ENCODE measurements around the gene TEX264.
"Not testable (repeated sequence)": the region's sequence is repeated elsewhere in the genome, so short reads cannot be mapped to it uniquely, and the experiment has no call there.

The TEX264 gene, protein sequence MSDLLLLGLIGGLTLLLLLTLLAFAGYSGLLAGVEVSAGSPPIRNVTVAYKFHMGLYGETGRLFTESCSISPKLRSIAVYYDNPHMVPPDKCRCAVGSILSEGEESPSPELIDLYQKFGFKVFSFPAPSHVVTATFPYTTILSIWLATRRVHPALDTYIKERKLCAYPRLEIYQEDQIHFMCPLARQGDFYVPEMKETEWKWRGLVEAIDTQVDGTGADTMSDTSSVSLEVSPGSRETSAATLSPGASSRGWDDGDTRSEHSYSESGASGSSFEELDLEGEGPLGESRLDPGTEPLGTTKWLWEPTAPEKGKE

GRCh38 chr3:51670823-51671733 lies at the start of gene TEX264:
Gene TEX264, plus strand, starts transcription at chr3:51671252. Its CDS starts 3,053 bp downstream, at chr3:51674305.
- DNase-seq (ENCODE audit: low read depth) = peak; percentile 86

- no peak for DNase-seq (ENCODE audit: low read depth)
Observed at GRCh38 chr3:51622413-51622812, 48.6 kb upstream of the TEX264 start.

- no peak for DNase-seq (ENCODE audit: low read depth)
Observed at GRCh38 chr3:51622868-51623267, 48.2 kb upstream of the TEX264 start.

DNA sequence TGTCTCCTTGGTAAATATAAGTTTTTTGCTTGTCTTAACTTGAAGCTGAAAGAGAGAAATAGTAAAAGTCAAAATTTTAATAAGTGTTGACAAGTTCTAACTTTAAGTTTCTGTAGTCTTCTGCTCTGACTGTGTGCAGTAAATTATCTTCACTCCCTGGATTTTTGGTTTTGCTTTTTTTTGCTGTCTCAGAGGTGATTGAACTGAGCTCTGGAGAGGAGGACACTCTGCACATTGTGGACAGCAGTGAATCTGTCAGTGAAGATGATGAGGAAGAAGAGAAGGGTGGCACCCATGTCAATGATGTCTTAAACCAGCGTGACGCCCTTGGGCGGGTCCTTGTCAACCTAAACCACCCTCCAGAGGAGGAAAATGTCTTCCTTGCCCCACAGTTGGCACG lies 40.5 kb upstream of the TEX264 start:
- no peak for DNase-seq (ENCODE audit: low read depth)

DNA sequence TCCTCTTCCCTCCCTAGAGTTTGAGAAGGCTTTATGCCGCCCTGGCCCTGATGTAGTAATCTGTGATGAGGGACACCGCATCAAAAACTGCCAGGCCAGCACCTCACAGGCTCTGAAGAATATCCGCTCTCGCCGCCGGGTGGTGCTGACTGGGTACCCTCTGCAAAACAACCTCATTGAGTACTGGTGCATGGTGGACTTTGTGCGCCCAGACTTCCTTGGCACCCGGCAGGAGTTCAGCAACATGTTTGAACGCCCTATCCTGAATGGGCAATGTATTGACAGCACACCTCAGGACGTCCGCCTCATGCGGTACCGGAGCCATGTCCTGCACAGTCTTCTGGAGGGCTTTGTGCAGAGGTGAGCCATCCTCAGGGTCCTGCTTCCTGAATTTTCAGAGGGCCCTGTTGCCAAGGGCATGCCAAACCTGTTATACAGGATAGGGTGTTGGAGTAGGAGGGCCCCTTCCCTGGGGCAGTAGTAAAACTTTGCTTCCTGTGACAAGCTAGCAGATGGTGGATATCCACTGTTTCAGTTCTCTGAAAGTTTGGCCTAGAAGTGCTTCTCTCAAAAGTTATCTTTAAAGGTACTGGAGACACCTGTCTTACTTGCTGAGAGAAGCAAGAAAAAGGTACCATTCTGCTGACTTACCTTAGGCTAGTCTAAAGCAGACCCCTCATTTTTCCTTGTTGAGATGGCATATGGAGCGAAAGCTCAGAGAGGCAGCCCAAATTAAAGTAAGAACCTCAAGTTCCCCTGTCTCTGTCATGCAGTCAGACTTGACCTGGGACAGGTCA lies 33.7 kb upstream of the TEX264 start:
- no peak for DNase-seq (ENCODE audit: low read depth)

DNA sequence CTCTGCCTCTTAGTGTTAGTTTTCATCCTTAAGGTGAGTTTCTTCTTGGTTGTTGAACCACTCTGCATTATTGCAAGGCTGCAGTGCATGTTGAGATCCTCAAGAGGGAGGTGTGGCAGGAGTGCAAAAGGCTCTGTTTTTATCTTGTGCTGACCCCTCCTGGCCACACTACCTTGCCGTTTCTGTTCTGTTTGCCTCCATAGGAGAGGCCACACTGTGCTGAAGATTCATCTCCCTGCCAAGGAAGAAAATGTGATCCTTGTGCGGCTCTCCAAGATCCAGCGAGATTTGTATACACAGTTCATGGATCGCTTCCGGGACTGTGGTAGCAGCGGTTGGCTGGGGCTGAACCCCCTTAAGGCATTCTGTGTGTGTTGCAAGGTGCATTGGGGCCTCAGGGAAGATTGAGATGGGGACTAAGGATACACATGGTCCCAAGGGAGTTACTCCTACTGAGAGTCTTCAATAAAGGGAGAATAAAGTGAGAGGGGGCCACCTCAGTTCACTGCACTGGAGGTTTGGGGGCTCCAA lies 33.0 kb upstream of the TEX264 start:
- DNase-seq (ENCODE audit: low read depth) = peak; percentile 4

- no peak for DNase-seq (ENCODE audit: low read depth)
Observed at GRCh38 chr3:51642462-51642861, 28.6 kb upstream of the TEX264 start.

- no peak for DNase-seq (ENCODE audit: low read depth)
Observed at GRCh38 chr3:51646091-51646490, 25.0 kb upstream of the TEX264 start.

DNA sequence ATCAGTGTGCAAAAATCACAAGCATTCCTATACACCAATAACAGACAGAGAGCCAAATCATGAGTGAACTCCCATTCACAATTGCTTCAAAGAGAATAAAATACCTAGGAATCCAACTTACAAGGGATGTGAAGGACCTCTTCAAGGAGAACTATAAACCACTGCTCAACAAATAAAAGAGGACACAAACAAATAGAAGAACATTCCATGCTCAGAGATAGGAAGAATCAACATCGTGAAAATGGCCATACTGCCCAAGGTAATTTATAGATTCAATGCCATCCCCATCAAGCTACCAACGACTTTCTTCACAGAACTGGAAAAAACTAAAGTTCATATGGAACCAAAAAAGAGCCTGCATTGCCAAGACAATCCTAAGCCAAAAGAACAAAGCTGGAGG lies 18.9 kb upstream of the TEX264 start:
- DNase-seq (ENCODE audit: low read depth) = not testable (repeated sequence)

DNA sequence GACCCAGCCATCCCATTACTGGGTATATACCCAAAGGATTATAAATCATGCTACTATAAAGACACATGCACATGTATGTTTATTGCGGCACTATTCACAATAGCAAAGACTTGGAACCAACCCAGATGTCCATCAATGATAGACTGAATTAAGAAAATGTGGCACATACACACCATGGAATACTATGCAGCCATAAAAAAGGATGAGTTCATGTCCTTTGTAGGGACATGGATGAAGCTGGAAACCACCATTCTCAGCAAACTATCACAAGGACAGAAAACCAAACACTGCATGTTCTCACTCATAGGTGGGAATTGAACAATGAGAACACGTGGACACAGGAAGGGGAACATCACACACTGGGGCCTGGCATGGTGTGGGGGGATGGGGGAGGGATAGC lies 17.6 kb upstream of the TEX264 start:
- DNase-seq (ENCODE audit: low read depth) = not testable (repeated sequence)

- no peak for DNase-seq (ENCODE audit: low read depth)
Observed at GRCh38 chr3:51657234-51657633, 13.8 kb upstream of the TEX264 start.

DNA sequence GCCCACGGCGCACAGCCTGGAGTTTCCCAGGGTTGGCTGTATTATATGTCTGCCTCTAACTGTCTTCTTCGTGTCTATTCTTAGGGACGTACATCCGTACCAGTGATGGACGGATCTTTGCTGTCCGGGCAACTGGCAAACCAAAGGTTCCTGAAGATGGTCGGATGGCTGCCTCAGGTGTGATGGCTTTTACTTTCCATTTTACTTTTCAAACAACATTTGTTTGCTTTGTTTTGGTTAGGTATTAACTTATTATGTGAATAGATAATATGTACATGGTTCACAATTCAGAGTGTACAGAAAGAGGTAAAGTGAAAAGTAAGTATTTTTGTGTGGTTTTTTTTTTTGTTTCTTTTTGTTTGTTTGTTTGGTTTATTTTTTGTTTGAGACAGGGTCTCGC lies 11.1 kb upstream of the TEX264 start:
- no peak for DNase-seq (ENCODE audit: low read depth)

DNA sequence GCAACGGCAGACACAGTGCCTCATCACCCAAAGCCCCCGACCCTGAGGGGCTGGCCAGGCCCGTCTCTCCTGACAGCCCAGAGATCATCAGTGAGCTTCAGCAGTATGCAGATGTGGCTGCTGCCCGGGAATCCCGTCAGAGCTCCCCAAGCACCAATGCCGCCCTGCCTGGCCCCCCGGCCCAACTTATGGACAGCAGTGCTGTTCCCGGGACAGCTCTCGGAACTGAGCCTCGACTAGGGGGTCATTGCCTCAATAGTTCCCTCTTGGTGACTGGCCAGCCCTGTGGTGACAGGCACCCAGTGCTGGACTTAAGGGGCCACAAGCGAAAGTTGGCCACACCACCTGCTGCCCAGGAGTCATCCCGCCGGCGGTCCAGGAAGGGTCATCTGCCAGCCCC lies 8.6 kb upstream of the TEX264 start:
- no peak for DNase-seq (ENCODE audit: low read depth)

DNA sequence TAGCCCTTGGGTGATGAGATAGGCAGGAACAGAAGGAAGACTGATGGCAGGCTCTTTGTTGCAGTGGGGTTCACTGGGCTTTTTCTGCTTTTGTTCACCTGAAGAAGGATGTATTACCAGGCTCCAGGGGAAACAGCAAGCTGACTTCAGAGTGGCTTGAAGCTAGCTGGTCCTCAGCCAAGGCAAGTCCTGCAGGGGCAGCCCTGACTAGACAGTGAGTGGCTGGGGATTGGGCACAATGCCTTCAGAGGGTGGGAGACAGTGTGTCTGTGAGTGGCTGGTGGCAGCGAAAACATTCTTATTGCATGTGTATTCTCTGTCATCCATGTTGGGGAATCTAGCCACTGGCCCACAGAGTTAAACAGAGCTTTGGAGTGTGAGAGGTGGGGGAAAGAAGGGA lies 2.3 kb upstream of the TEX264 start:
- no peak for DNase-seq (ENCODE audit: low read depth)

DNA sequence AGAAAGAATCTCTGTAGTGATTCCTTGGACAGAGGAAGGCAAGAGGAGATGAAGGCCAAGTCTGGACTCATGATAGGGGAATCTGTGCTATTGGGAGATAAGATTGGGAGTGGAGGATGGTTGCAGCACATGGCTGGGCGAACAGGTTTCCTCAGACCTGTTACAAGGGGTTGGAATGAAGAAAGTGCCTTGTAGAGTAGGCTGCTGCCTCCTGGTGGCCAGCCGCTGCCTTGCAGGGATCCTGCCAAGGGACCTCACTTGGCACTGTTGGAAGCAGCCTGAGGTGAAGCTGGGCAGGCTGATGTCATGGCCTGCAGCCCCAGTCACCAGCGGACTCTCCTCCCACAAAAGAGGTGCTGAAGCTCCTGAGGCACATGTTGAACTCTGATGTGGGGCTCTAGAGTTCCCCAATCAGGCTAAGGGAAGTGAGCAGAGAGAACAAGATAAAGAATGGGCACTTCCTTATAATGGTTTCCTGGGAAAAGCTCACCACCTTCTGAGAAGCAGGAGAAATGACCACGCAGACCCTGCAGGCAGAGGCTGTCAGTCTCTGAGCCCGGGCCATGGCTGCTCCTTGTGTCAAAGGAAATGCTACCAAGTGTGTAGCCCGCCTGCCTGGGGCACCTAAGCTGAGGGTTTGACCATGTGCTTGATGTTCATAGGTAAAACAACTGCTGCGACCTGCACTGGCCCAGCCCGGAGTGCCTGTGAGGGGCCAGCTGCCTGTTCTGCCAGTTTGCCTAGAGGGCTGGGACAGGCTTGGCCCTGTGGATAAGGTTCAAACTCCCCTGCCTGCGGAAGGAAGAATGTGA lies 1.6 kb upstream of the TEX264 start:
- DNase-seq (ENCODE audit: low read depth) = peak; percentile 73

DNA sequence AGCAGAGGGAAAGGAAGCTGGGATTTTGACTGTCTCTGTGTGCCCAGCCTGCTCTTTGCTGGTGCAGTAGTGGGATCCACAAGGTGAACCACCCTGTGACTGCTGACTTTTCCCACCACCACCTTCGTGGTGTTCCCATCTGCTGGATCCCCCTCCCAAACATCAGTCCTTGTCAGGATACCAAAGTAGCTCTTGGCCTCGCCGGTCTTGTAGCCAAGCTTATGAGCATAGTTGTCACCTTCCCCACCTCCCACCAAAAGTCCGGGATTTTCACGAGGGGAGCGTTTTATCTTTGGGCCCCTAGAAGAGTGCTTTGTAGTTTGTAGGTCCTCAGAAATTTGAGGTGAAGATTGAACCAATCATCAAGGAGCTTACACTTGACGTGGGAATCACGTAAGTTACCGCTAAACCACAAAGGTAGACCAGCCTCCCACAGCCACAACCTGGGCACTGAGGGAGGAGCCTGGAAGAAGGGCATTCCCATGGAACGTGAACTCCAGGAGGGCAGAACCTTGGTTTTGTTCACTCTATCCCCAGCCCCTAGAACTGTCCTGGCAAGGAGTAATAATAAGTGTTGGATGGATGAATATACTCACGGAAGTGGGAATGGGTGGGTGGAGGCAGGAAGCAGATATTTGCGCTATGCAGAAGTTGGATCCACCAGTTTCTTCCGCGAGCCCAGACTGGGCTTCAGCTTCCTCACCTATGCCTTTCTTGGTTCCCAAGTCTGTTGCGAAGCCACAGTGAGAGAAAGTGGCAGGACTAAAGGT lies 814 bp upstream of the TEX264 start:
- DNase-seq (ENCODE audit: low read depth) = no peak

- DNase-seq (ENCODE audit: low read depth) = peak; percentile 40
Observed at GRCh38 chr3:51671734-51672475, 853 bp downstream of the TEX264 start.

DNA sequence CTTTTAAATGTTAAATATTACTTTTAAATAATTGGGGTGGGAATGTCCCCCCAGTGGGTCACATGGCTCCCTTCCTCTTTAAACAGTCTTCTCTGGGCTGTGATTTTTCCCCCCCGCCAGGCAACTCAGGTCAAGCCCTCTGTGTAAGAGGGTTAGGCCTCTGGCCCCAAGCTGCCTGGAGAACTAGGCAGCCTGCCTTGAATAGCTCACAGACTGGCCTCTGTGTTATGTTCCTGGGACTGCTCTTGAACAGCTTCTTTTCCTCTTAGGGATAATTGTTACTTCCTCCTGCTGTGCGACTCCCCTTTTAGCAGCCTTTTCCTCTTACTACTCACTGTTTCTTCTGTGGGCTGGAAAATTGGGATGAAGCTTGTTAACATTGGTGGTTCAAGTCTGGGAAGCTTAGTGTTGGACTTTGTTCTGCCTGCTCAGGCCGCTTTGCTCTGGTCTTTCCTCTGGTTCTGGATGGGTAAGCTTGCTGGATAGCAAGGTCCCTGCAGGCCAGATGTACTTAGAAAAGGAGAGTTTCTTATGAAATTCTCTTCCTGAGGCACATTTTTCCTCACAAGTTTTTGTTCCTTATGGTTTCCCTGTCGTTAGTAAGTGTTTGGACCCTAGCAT lies 2.2 kb downstream of the TEX264 start:
- no peak for DNase-seq (ENCODE audit: low read depth)
